ENCODE measurements around the gene HTRA1.

GRCh38 chr10:122561212-122561611, 99.9 kb downstream of the HTRA1 start:
- TF ChIP-seq, protein P1, sequence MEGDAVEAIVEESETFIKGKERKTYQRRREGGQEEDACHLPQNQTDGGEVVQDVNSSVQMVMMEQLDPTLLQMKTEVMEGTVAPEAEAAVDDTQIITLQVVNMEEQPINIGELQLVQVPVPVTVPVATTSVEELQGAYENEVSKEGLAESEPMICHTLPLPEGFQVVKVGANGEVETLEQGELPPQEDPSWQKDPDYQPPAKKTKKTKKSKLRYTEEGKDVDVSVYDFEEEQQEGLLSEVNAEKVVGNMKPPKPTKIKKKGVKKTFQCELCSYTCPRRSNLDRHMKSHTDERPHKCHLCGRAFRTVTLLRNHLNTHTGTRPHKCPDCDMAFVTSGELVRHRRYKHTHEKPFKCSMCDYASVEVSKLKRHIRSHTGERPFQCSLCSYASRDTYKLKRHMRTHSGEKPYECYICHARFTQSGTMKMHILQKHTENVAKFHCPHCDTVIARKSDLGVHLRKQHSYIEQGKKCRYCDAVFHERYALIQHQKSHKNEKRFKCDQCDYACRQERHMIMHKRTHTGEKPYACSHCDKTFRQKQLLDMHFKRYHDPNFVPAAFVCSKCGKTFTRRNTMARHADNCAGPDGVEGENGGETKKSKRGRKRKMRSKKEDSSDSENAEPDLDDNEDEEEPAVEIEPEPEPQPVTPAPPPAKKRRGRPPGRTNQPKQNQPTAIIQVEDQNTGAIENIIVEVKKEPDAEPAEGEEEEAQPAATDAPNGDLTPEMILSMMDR (IDR thresholded peaks at IDR 0.05) = no peak
- no peak for TF ChIP-seq POLR2A (IDR thresholded peaks at IDR 0.05)
